ENCODE data around the gene ADIPOQ.
"Not testable (repeated sequence)": the region's sequence is repeated elsewhere in the genome, so short reads cannot be mapped to it uniquely, and the experiment has no call there.

DNA sequence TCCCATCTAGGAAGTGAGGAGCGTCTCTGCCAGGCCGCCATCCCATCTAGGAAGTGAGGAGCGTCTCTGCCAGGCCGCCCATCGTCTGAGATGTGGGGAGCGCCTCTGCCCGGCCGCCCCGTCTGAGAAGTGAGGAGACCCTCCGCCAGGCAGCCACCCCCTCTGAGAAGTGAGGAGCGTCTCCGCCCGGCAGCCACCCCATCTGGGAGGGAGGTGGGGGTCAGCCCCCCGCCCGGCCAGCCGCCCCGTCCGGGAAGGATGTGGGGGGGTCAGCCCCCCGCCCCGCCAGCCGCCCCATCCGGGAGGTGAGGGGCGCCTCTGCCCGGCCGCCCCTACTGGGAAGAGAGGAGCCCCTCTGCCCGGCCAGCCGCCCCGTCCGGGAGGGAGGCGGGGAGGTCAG is 31.3 kb downstream of the ADIPOQ start:
- TF ChIP-seq POLR2AphosphoS5 (IDR thresholded peaks at IDR 0.05), result not testable (repeated sequence)
- TF ChIP-seq, protein P1, sequence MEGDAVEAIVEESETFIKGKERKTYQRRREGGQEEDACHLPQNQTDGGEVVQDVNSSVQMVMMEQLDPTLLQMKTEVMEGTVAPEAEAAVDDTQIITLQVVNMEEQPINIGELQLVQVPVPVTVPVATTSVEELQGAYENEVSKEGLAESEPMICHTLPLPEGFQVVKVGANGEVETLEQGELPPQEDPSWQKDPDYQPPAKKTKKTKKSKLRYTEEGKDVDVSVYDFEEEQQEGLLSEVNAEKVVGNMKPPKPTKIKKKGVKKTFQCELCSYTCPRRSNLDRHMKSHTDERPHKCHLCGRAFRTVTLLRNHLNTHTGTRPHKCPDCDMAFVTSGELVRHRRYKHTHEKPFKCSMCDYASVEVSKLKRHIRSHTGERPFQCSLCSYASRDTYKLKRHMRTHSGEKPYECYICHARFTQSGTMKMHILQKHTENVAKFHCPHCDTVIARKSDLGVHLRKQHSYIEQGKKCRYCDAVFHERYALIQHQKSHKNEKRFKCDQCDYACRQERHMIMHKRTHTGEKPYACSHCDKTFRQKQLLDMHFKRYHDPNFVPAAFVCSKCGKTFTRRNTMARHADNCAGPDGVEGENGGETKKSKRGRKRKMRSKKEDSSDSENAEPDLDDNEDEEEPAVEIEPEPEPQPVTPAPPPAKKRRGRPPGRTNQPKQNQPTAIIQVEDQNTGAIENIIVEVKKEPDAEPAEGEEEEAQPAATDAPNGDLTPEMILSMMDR (IDR thresholded peaks at IDR 0.05), result not testable (repeated sequence)

Data from esophagus muscularis mucosa (tissue), 3 donors.